Measurements from ENCODE around the gene NTM. TPM values are rescaled to one million over a fixed set of nuclear protein-coding genes. Genes with fewer than 3 reads are reported as not detected.
"Not testable (repeated sequence)": the region's sequence is repeated elsewhere in the genome, so short reads cannot be mapped to it uniquely, and the experiment has no call there.

Gene NTM
- total RNA-seq, 6 donors from 2014 or later, result 4.1 to 151 (median 115) TPM

GRCh38 chr11:132062541-132062940 lies 692.1 kb downstream of the NTM start:
- ATAC-seq (ENCODE audit: low FRiP score in 2 of 2), result no peak
- Histone ChIP-seq H3K27me3 (no peaks in the 10 kb centered on the region), H3K9me3 (peaks cover 0 to 4% (median 0%) of the 10 kb centered on the region in 4 donors), H3K36me3 (no peaks in the 10 kb centered on the region), H3K4me1 (peaks cover 0 to 7% (median 0%) of the 10 kb centered on the region in 4 donors), H3K27ac (no peak overlapping the region), H3K4me3 (no peak overlapping the region)
- DNase-seq, result no peak
- TF ChIP-seq EP300 (IDR thresholded peaks at IDR 0.05), result no peak
- TF ChIP-seq CTCF (IDR thresholded peaks at IDR 0.05), result no peak
- TF ChIP-seq POLR2A (IDR thresholded peaks at IDR 0.05), result no peak
- TF ChIP-seq POLR2AphosphoS5 (IDR thresholded peaks at IDR 0.05), result no peak
- 62 to 63% methylated on average over 2 of the region's 2 CpGs for WGBS, 2 donors

- no peak overlapping the region for H3K27ac ChIP-seq
- no peak overlapping the region for H3K4me3 ChIP-seq
- H3K27me3 ChIP-seq, result no peaks in the 10 kb centered on the region
- 29 to 41% methylated on average over 4 of the region's 4 CpGs for WGBS, 2 donors
- TF ChIP-seq POLR2A (IDR thresholded peaks at IDR 0.05) (no peak), EP300 (IDR thresholded peaks at IDR 0.05) (no peak), POLR2AphosphoS5 (IDR thresholded peaks at IDR 0.05) (peak; percentile 6 to 19), CTCF (IDR thresholded peaks at IDR 0.05) (no peak)
- DNase-seq, result no peak
- peaks cover 0 to 4% (median 0%) of the 10 kb centered on the region in 4 donors for H3K9me3 ChIP-seq
- H3K36me3 ChIP-seq, result no peaks in the 10 kb centered on the region
- no peaks in the 10 kb centered on the region for H3K4me1 ChIP-seq
- peak; percentile 52 to 68 for ATAC-seq (ENCODE audit: low FRiP score in 2 of 2)
These were observed 694.7 kb downstream of the NTM start for GRCh38 chr11:132064987-132065620.

GRCh38 chr11:132068556-132068955 lies 698.1 kb downstream of the NTM start:
- no peaks in the 10 kb centered on the region for H3K36me3 ChIP-seq
- DNase-seq (no peak), ATAC-seq (ENCODE audit: low FRiP score in 2 of 2) (no peak)
- no peak overlapping the region for H3K27ac ChIP-seq
- TF ChIP-seq POLR2AphosphoS5 (IDR thresholded peaks at IDR 0.05) (no peak), CTCF (IDR thresholded peaks at IDR 0.05) (no peak), POLR2A (IDR thresholded peaks at IDR 0.05) (no peak), EP300 (IDR thresholded peaks at IDR 0.05) (no peak)
- no peaks in the 10 kb centered on the region for H3K4me1 ChIP-seq
- H3K4me3 ChIP-seq, result no peak overlapping the region
- no peaks in the 10 kb centered on the region for H3K27me3 ChIP-seq
- peaks cover 0 to 4% (median 0%) of the 10 kb centered on the region in 4 donors for H3K9me3 ChIP-seq

GRCh38 chr11:132069593-132069992 lies 699.2 kb downstream of the NTM start:
- WGBS, 2 donors, result 91 to 95% methylated on average over 15 of the region's 15 CpGs
- H3K27ac ChIP-seq; ATAC-seq (ENCODE audit: low FRiP score in 2 of 2): not testable (repeated sequence)

GRCh38 chr11:132070907-132071306 lies 700.5 kb downstream of the NTM start:
- not testable (repeated sequence) for H3K27me3 ChIP-seq; H3K9me3 ChIP-seq; H3K27ac ChIP-seq; H3K4me3 ChIP-seq; H3K36me3 ChIP-seq; H3K4me1 ChIP-seq; ATAC-seq (ENCODE audit: low FRiP score in 2 of 2); DNase-seq
- 89 to 95% methylated on average over 17 of the region's 17 CpGs for WGBS, 2 donors

More at GRCh38 chr11:132069593-132069992, 699.2 kb downstream of the NTM start:
- not testable (repeated sequence) for DNase-seq, H3K4me1 ChIP-seq, H3K27me3 ChIP-seq, H3K36me3 ChIP-seq, H3K4me3 ChIP-seq, H3K9me3 ChIP-seq
